NCI-H460 (cell line): ENCODE results near the gene TNFRSF18. TPM values are rescaled to one million over a fixed set of nuclear protein-coding genes. Genes with fewer than 3 reads are reported as not detected.
"Not testable (repeated sequence)": the region's sequence is repeated elsewhere in the genome, so short reads cannot be mapped to it uniquely, and the experiment has no call there.

Experiments
- DNase-seq: peaks from one replicate; pipeline ENCODE4 v3.0.0-alpha.2; 2016; ENCODE audit warnings: low read depth; ENCODE audit errors: extremely low read depth
- total RNA-seq: library from RNA; depleted of rRNA; stranded (reverse); fragments of >200 nt; shearing (Covaris generic); gene quantifications from 2 replicates; pipeline ENCODE4 v1.2.3, GENCODE V29; 2014

TNFRSF18 gene
- total RNA-seq, 1 experiment from 2014 or later, result not detected

DNA sequence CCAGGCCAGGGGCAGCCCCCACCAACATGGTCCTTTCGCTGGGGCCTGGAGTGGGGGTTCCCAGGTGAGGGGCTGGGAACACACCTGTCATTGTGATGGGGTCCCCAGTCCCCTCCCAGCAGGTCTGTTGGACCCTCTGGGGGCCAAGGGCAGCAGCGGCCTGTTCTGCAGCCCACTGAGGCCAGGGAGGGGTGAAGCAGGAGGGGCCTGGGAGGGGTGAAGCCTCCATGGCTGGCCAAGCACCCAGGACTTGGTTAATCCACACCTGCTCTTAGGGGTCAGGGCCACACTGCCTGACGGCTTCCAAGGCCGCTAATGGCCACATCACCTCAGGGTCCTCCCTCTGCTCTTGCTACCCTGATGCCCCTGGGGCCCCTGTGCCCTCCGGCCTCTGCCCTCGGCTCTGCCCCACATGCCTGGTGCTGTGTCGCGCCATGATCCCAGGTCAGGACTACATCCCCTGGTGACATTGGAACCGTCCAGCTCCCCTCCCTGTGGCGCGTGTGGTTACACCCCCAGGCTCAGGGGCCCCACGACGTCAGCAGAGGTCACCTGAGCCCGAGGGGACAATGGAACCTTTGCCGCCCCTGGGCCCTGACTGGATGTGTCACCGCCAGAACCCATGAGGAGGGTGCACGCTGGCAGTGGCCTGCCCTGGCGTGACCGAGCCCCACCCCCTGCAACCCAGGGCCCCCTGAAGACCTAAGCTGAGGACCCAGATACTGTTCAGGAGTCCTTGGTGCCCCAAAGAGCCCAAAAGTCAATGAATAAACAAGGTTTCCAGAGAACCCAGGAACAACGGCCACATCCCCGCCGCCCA is 7.0 kb downstream of the TNFRSF18 start:
- no peak for DNase-seq

DNA sequence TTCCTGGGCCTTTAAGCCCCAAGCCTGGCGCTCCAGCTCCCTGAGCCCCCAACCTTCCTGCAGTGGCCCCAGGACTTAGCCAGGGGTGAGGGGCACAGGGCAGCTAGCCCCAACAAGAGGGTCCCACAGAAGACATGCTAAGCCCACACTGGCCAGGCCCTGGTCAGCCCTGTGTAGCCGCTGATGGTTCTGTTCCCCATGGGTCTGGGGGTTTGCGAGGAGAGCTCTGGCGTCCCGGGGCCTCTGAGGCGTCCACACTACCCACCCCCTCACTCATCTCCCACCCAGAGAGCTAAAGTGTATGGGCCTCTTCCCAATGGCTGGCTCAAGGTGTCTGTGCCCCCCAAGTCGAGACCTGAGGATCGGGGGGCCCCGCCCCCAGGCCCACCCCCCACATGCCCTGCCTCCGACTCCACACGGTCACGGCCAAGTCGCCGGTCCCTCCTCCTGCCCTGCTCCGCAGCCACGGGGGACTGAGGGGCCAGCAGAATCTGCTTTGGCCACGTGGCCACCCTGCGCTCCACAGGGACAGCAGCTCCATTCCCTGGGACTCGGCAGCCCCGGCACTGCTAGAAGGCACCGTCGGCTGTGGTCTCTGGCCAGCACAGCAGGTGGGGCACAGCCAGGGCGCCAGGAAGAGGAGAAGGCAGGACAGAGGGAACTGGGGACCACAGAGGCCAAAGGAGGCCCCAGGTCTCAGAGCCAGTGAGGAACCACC is 7.8 kb downstream of the TNFRSF18 start:
- DNase-seq, result no peak

DNA sequence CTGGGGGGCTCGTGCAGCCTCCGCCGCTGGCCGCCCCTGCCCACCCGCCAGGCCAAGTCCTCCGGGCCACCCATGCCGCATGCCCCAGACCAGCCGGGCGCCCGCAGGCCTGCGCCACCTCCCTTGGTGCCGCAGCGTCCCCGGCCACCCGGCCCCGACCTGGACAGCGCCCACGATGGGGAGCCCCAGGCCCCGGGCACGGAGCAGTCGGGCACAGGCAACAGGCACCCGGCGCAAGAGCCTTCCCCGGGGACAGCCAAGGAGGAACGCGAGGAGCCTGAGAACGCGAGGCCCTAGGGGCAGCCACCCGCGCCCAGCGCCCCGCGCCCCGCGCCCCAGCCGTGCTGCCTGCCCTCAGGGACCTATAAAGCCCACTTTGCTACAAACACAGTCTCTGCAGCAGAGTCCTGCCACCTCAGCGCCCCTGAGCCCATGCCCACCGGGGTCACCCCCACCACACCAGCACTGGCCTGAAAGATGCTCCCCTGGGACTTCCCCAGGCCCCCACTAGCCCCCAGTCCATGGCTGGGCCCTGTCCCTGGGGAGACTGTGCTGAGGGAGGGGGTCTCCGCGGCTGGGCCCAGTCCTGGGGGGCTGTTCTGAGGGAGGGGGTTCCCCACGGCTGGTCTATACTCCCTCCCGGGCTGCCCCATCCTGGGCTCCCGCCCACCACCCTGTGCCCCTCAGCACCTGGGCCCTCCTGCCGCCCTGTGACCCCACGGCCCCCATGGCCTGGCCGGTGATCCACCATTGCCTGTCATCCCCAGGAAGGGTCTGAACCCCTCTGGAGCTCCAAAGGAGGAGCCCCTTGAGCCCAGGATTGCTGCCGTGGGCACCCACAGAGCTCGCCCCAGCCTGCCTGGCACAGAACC is 8.6 kb downstream of the TNFRSF18 start:
- no peak for DNase-seq

DNA sequence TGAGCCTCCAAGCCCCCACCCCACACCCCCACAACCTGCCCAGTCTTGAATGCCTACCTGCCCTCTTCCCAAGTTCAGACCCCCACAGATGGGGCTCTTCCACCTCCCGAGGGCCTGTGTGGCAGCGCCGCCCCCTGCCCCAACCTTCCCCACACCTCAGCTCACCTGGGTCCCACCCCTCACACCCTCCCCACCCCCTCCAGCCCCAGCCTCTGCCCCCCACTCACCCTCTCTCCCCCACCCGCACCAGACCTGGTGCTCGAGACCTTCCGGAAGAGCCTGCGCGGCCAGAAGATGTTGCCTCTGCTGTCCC is 9.2 kb downstream of the TNFRSF18 start:
- no peak for DNase-seq

DNA sequence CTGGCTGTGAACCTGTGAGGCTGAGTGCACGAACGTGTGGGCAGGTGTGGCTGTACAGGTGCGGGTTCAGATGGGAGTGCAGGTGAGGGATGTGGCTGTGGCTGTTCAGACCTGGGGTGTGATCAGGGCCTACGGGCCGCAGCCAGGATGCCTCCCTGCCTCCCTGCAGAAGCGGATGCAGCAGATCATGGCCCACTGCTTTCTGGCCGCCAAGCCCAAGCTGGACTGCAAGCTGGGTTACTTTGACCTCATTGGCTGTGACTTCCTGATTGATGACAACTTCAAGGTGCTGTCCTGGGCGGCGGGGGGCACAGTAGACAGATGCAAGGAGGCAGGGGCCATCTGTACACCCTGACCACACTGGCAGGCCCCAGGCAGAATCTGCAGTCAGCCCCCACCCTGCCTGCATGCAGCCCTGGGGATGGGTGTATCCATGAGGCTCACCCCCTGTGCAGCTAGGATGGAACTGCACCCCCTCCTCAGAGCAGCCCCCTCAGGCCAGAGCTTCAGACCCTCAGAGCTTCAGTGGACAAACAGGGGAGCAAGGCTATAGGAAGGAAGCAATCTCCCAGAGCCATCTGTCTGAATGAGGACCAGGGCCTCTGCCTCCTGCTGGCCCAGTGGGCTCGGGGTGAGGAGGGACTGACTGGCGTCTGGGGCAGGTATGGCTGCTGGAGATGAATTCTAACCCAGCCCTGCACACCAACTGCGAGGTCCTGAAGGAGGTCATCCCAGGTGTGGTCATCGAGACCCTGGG is 9.8 kb downstream of the TNFRSF18 start:
- DNase-seq, result no peak

DNA sequence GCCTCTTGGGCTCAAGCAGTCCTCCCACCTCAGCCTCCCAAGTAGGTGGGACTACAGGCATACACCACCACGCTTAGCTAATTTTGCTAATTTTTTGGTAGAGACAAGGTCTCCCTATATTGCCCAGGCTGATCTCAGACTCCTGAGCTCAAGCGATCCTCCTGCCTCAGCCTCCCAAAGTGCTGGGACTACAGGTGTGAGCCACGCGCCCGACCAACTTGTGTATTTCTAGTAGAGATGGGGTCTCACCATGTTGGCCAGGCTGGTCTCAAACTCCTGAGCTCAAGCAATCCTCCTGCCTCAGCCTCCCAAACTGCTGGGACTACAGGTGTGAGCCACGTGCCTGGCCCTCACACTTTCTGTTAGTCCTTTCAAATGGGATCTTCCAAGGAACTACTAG is 10.7 kb downstream of the TNFRSF18 start:
- not testable (repeated sequence) for DNase-seq

DNA sequence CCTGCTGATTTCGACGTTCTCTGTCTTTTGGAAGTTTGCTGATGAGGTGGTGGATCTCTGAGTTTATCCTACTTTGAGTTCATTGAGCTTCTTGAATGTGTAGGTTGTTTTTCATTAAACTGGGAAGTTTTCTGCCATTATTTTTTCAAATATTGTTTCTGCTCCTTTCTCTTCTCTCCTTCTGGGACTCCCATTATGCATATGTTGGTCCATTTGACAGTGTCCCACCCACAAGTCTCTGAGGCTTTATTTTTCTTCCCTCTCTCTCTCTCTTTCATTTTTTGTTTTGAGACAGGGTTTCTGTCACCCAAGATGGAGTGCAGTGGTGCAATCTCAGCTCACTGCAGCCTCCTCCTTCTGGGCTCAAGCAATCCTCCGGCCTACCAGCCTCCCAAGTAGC is 11.7 kb downstream of the TNFRSF18 start:
- DNase-seq, result no peak

DNA sequence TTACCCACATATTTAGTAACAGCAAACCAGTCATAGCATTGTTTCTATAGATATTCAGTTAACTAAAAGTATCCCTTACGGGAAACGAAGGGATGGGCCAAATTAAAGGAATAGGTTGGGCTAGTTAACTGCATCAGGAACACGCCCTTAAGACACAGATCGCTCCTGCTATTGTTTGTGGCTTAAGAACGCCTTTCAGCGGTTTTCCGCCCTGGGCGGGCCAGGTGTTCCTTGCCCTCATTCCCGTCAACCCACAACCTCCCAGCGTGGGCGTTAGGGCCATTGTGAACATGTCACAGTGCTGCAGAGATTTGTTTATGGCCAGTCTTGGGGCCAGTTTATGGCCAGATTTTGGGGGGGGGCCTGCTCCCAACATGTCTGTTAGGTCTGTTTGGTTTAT is 14.7 kb downstream of the TNFRSF18 start:
- DNase-seq, result no peak

DNA sequence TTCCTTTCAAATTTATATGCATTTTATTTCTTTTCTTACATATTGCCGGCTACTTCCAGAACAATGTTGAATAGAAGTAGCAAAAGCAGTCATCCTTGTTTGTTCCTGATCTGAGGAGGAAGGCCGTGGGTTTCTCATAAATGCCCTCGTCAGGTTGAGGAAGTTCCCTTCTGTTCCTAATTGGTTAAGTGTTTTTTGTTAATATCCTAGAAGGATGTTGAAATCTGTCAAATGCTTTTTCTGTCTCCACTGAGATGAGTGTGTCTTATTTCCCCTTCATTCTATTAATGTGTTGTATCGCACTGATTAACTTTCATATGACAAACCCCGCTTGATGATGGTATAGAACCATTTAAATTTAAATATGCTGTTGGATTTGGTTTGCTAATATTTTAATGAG is 17.3 kb downstream of the TNFRSF18 start:
- DNase-seq, result no peak

DNA sequence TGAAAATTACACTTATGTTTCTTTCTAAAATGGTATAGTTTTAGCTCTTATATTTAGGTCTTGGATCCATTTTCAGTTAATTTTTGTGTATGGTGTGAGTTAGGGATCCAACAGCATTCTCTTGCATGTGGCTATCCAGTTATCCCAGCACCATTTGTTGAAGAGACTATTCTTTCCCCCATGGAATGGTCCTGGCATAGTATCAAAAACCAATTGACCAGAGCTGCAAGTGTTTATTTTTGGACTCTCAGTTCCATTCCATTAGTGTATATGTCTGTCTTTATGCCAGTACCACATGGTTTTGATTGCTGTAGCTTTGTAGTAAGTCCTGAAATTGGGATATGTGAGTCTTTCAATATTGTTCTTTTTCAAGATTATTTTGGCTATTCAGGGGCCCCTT is 18.5 kb downstream of the TNFRSF18 start:
- DNase-seq, result no peak

DNA sequence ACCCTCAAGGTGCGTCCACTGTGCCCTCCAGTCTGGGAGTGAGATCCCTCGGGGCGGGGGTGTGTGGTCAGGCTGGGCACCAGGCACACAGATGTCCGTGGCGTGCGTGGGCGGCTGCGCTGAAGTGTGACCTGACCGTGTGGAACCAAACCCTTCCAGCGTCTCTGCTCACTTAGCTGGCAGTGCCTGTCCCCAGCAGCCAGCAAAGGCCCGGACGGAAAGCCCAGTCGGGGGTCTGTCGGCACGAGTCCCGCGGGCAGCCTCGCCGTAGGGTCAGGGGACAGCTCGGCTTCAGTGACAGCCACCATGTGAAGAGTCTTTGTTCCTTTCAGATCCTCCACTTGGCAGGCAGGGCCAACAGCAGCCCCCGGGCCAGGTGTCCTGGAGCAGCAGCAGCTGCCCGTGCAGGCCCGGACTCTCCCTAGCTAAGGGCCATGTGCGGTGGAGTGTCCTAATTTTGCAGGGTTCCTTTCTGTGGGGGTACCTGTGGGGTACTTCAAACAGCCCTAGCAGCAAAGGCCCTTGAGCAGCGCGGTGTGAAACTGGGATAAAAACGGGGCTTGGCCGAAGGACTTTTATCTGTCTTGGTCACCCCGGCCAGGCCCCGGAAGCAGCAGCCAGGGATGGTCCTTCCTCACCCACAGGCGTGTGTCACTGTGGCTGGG is 21.2 kb downstream of the TNFRSF18 start:
- DNase-seq, result no peak

DNA sequence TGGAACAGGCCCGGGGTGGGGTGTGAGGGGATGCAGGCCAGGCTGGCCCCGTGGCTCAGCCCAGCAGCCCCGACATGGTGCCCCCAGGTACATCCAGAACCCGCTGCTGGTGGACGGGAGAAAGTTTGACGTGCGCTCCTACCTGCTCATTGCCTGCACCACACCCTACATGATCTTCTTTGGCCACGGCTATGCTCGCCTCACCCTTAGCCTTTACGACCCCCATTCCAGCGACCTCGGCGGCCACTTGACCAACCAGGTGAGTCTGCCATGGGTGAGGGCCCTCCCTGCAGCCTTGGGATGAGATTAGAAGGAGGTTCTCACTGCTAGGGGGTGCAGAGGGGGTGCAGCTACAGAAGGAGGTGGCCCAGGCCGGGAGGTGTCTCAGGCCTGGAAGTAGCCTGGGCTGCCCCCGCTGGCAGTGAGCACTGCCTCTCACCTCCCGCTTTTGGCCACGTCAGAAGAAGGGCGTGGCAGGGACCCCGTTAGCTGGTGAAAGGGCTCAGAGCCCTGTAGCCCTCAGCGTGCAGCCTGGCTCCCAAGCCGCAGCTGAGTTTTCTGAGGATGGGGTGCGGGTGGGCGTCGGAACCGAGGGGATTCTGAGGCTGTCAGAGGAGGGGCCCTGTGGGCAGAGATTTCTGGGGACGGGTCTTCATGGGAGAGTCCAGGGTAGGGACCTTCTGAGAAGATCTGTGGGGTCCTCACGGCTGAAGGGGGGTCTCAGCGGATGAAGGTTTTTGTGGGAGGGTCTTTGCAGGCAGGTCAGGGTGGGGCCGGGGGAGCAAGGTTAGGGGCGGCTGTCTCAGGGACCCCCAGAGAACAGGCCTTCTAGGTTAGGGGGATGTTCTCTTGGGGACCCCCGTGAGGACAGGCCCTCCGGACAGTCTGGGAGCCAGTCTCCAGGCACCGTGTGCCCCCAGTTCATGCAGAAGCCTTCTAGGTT is 22.3 kb downstream of the TNFRSF18 start:
- DNase-seq, result no peak

DNA sequence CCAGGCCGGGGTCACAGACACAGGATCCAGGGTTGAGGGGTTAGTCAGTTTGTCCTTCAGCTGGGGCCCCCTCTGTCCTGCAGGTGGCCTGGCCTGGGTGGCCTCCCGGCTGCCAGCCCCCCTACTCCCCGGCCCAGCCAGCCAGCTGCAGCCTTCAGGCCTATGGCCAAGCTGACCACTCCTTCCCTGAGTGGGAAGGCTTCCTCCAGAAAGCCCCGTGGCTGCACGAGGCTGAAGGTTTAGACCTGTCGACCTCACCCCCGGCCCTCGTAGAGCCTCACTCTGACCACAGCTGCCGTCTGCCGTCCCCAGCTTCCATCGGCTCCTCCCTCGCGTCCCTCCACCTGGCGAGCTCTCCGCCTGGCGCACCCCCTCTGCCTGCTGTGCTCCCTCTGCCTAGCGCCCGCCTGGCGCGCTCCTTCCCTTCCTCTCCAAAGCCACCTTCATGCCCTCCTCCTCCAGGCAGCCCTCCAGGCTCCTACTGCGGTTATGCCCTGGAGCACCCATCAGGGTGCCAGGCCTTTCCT is 23.1 kb downstream of the TNFRSF18 start:
- DNase-seq, result no peak

DNA sequence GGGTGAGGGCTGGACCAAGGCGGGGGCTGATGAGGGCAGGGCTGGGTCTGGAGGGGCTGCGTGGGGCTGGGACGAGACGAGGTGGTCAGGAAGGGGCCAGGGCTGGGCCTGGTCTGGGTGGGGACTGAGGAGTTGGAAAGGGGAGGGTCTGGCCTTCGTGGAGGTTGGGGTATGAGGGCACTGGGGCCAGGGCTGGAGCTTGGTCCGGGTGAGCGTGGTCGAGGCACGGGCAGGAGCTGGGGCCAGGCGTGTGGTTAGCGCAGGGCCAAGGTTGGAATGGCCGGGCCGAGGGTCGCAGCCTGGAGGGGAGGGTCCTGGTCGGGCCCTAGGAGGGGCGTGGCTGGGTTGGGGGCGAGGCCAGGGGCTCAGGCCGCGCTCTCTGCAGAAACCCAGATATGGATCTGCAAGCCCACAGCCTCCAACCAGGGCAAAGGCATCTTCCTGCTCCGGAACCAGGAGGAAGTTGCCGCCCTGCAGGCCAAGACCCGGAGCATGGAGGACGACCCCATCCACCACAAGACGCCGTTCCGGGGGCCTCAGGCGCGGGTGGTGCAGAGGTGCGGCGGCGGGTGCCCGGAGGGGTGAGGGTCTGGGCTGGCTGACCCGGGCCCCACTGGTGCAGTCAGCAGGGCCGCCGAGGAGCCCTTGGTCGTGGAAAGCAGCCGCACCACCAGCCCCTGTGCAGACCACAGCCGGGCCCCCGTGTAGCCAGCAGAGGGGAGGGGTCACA is 23.7 kb downstream of the TNFRSF18 start:
- no peak for DNase-seq

DNA sequence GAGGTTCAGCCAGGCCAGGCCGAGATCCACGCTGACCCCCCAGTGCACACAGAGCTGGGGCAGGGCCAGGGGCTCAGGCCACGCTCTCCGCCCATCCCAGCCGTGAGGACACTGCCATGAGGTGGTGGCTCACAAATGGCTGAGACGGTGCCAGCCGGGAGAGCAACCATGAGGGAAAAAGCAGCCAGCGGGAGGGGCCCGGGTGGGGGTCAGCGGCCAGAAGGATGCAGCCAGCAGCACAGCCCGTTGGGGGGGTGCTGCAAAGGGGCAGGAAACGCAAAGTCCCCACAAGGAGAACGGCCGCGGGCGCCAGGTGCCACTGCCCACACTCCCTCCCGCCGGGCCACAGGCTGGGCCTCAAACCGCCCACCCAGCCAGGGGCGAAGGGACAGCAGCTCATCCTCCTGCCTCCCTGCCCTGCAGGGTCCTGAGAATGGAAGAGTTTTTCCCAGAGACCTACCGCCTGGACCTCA is 24.4 kb downstream of the TNFRSF18 start:
- no peak for DNase-seq

DNA sequence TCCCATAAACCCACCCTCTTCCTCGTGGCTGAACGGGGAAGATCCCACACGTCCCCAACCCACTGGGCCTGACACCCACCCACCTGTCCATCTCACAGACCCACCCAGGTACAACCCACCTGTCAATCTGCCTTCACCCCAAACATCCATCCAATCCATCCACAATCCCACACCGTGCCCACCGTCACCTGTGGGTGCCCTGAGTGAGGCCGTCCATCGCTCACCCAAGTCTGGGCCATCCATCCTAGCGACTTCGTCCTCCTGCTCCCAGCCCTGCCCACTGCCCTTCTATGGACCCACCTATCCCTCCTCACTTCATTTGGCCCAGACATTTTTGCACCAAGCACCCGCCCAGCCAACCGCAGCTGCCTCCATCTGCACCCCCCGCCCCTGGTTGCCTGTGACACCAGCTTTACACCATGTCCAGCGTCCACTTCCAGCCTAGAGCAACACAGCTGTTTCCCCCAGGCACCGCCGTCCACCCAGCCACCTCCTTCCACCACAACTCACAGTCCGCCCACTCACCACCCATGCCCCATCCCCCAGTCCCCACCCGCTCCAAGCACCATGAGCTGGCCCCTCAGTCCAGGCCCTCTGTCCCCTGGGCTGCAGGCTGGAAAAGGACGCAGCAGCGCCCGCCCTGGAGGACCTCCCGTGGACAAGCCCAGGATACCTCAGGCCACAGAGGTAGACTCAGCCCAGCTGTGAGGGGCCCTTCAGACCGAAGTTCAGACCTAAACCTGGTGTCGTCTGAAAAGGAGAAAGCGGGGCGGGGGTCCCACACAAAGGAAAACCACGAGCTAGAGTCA is 25.1 kb downstream of the TNFRSF18 start:
- no peak for DNase-seq
